GM06990 (cell line): ENCODE data around the gene SLC66A2.

ENCODE experiments used
- DNase-seq: peaks from one replicate; pipeline ENCODE4 v3.0.0-alpha.2; 2011; ENCODE audit not compliant: insufficient read length; ENCODE audit errors: extremely low read depth
- H3K27me3 ChIP-seq: replicated peaks from 2 replicates; pipeline ENCODE4 v1.6.0; 2011; ENCODE audit warnings: low read length; ENCODE audit not compliant: control insufficient read depth, insufficient read depth
- H3K36me3 ChIP-seq: 2 replicates; pipeline ENCODE4 v1.5.1; 2011; ENCODE audit warnings: low read length; ENCODE audit not compliant: control insufficient read depth, insufficient read depth
- H3K4me3 ChIP-seq: replicated peaks from 2 replicates; pipeline ENCODE4 v1.5.1; 2011; ENCODE audit warnings: low read depth, mild to moderate bottlenecking, control low read depth, low read length
- CTCF ChIP-seq: IDR thresholded peaks from 2 replicates; pipeline ENCODE4 v1.5.1; 2011; ENCODE audit warnings: low read length, control low read depth, mild to moderate bottlenecking, inconsistent platforms; ENCODE audit not compliant: insufficient read depth, poor library complexity, severe bottlenecking

The SLC66A2 gene

GRCh38 chr18:79938196-79938595, 13.3 kb downstream of the SLC66A2 start:
- Histone ChIP-seq H3K27me3 (no peaks in the 10 kb centered on the region), H3K36me3 (peaks cover 20% of the 10 kb centered on the region), H3K4me3 (no peak overlapping the region)
- no peak for DNase-seq
- TF ChIP-seq CTCF, result no peak

- Histone ChIP-seq H3K27me3 (no peaks in the 10 kb centered on the region), H3K4me3 (no peak overlapping the region), H3K36me3 (peaks cover 17% of the 10 kb centered on the region)
- DNase-seq, result no peak
- no peak for TF ChIP-seq CTCF
Measured at GRCh38 chr18:79937103-79937860, 14.2 kb downstream of the SLC66A2 start.

- TF ChIP-seq CTCF, result no peak
- no peak overlapping the region for H3K4me3 ChIP-seq
- DNase-seq, result no peak
- H3K27me3 ChIP-seq, result no peaks in the 10 kb centered on the region
- peaks cover 15% of the 10 kb centered on the region for H3K36me3 ChIP-seq
Measured at GRCh38 chr18:79936641-79937040, 14.8 kb downstream of the SLC66A2 start.

- no peak for DNase-seq
- Histone ChIP-seq H3K27me3 (no peaks in the 10 kb centered on the region), H3K36me3 (peaks cover 11% of the 10 kb centered on the region), H3K4me3 (no peak overlapping the region)
- no peak for TF ChIP-seq CTCF
Measured at GRCh38 chr18:79935925-79936324, 15.5 kb downstream of the SLC66A2 start.

GRCh38 chr18:79935499-79935898, 16.0 kb downstream of the SLC66A2 start:
- H3K27me3 ChIP-seq, result no peaks in the 10 kb centered on the region
- H3K36me3 ChIP-seq, result peaks cover 11% of the 10 kb centered on the region
- TF ChIP-seq CTCF, result no peak
- H3K4me3 ChIP-seq, result no peak overlapping the region
- DNase-seq, result no peak

GRCh38 chr18:79935098-79935480, 16.4 kb downstream of the SLC66A2 start:
- H3K27me3 ChIP-seq, result no peaks in the 10 kb centered on the region
- TF ChIP-seq CTCF, result no peak
- peaks cover 10% of the 10 kb centered on the region for H3K36me3 ChIP-seq
- H3K4me3 ChIP-seq, result no peak overlapping the region
- DNase-seq, result no peak
